Activated naive CD4-positive, alpha-beta T cell treated with anti-CD3 and anti-CD28 coated beads, Interleukin-2, amount 50 U/mL, for 24 hours (primary cell): ENCODE data around the gene E2F1.

Source experiments
- H3K27ac Mint-ChIP-seq: one replicate; pipeline ENCODE4 v1.8.0; 2021; ENCODE audit warnings: mild to moderate bottlenecking, mixed read lengths
- H3K27me3 Mint-ChIP-seq: one replicate; pipeline ENCODE4 v1.8.0; 2021; ENCODE audit warnings: mixed read lengths
- H3K36me3 Mint-ChIP-seq: one replicate; pipeline ENCODE4 v1.8.0; 2021; ENCODE audit warnings: mixed read lengths
- H3K4me1 Mint-ChIP-seq: one replicate; pipeline ENCODE4 v1.8.0; 2021; ENCODE audit warnings: mixed read lengths
- H3K4me3 Mint-ChIP-seq: one replicate; pipeline ENCODE4 v1.8.0; 2021; ENCODE audit warnings: mild to moderate bottlenecking, mixed read lengths
- H3K9me3 Mint-ChIP-seq: one replicate; pipeline ENCODE4 v1.8.0; 2021; ENCODE audit warnings: mixed read lengths

Gene E2F1

GRCh38 chr20:33672426-33673113 lies 13.6 kb downstream of the E2F1 start:
- Mint-ChIP-seq H3K4me1 (peaks cover 30% of the 10 kb centered on the region), H3K4me3 (peak overlapping the region; percentile 68), H3K9me3 (no peaks in the 10 kb centered on the region)

GRCh38 chr20:33671573-33672288 lies 14.5 kb downstream of the E2F1 start:
- no peaks in the 10 kb centered on the region for H3K9me3 Mint-ChIP-seq
- no peak overlapping the region for H3K4me3 Mint-ChIP-seq
- no peaks in the 10 kb centered on the region for H3K27me3 Mint-ChIP-seq
- peaks cover 29% of the 10 kb centered on the region for H3K4me1 Mint-ChIP-seq
- no peaks in the 10 kb centered on the region for H3K36me3 Mint-ChIP-seq
- peak overlapping the region; percentile 35 for H3K27ac Mint-ChIP-seq

More at GRCh38 chr20:33672426-33673113, 13.6 kb downstream of the E2F1 start:
- Mint-ChIP-seq H3K27me3 (no peaks in the 10 kb centered on the region), H3K36me3 (no peaks in the 10 kb centered on the region), H3K27ac (peak overlapping the region; percentile 74)

- Mint-ChIP-seq H3K27me3 (no peaks in the 10 kb centered on the region), H3K9me3 (no peaks in the 10 kb centered on the region), H3K36me3 (no peaks in the 10 kb centered on the region), H3K4me3 (no peak overlapping the region), H3K4me1 (peaks cover 31% of the 10 kb centered on the region), H3K27ac (no peak overlapping the region)
These were observed 15.3 kb downstream of the E2F1 start for GRCh38 chr20:33670715-33671499.

GRCh38 chr20:33669873-33670640 lies 16.1 kb downstream of the E2F1 start:
- no peak overlapping the region for H3K4me3 Mint-ChIP-seq
- H3K27ac Mint-ChIP-seq: no peak overlapping the region
- H3K9me3 Mint-ChIP-seq: no peaks in the 10 kb centered on the region
- H3K4me1 Mint-ChIP-seq: peaks cover 32% of the 10 kb centered on the region
- H3K27me3 Mint-ChIP-seq: no peaks in the 10 kb centered on the region
- no peaks in the 10 kb centered on the region for H3K36me3 Mint-ChIP-seq

DNA sequence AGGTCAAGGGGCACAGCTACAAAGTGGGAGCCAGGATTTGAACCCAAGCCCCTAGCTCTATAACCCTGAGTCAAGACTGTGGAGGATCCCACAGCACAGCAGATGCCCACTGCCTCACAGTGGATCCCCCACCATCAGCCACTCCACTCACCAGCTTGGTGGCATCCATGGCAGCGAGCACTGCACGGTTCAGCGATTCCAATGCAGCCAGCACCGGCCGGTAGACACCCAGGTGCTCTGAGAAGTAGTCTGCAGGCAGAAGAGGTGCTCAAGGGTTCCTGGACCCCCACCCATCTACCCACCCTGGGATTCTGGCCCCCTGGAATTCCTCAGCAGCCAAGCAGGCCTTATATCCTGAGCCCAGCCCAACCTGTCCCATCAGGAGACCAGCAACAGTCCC lies 17.0 kb downstream of the E2F1 start:
- Mint-ChIP-seq H3K36me3 (no peaks in the 10 kb centered on the region), H3K9me3 (no peaks in the 10 kb centered on the region), H3K4me1 (peaks cover 37% of the 10 kb centered on the region), H3K27me3 (no peaks in the 10 kb centered on the region), H3K4me3 (no peak overlapping the region), H3K27ac (no peak overlapping the region)

- Mint-ChIP-seq H3K9me3 (no peaks in the 10 kb centered on the region), H3K27ac (peak overlapping the region; percentile 17), H3K4me3 (peak overlapping the region; percentile 85), H3K27me3 (no peaks in the 10 kb centered on the region), H3K36me3 (no peaks in the 10 kb centered on the region), H3K4me1 (peaks cover 37% of the 10 kb centered on the region)
These were observed 17.6 kb downstream of the E2F1 start for GRCh38 chr20:33668466-33669155.

GRCh38 chr20:33667676-33668465 lies 18.3 kb downstream of the E2F1 start:
- peak overlapping the region; percentile 85 for H3K4me3 Mint-ChIP-seq
- no peaks in the 10 kb centered on the region for H3K9me3 Mint-ChIP-seq
- H3K4me1 Mint-ChIP-seq: peaks cover 32% of the 10 kb centered on the region
- no peaks in the 10 kb centered on the region for H3K36me3 Mint-ChIP-seq
- H3K27me3 Mint-ChIP-seq: no peaks in the 10 kb centered on the region
- H3K27ac Mint-ChIP-seq: peak overlapping the region; percentile 65

- H3K9me3 Mint-ChIP-seq: no peaks in the 10 kb centered on the region
- no peaks in the 10 kb centered on the region for H3K27me3 Mint-ChIP-seq
- peak overlapping the region; percentile 85 for H3K4me3 Mint-ChIP-seq
- peak overlapping the region; percentile 65 for H3K27ac Mint-ChIP-seq
- no peaks in the 10 kb centered on the region for H3K36me3 Mint-ChIP-seq
- H3K4me1 Mint-ChIP-seq: peaks cover 34% of the 10 kb centered on the region
These were observed 18.9 kb downstream of the E2F1 start for GRCh38 chr20:33667245-33667675.

DNA sequence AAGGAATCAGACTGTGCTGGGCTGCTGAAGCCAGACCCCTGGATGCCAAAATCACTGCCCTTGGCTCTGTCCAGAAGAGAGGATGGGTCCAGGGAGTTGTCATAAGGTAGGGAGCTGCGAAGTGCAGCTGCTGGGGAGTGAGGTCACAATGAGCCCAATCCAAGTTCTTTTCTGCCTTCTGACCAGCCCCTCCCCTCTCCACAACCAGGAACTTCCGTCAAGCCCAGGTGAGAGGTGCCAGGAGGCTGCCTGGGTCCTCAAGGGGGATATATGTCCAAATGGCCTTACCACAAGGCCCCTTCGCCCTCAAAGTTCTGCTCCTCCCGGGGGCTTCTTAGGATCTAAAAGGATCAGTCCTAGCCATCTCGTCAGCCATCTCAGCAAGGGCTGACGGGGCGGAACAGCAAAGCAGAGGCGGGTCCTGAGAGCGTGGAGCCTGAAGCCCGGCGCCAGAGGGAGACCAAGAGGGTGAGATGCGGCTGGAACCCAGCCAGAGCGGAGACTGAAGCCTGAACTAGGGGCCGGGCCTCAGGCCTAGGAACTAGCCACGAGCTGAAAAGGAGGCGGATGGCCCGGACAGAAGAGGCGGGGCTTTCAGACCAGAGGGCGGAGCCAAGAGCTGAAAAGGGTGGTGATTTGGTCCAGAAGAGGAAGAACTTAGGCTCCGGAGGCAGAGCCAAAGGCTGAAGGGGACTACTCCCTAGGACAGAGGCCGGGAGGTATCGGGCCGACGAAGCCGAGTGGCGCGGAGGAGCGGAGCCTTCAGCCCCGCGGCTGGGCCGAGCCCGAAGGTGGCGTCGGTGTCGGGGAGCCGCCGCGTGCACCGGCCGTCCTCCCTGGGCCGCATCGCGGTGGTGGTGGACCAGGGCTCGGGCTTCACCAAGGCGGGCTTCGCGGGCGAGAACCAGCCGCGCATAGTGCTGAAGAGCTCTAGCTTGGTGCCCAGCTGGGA lies 19.6 kb downstream of the E2F1 start, which contains the start of gene ACTL10:
TSS of gene ACTL10 (plus strand) at position 651 of the 952 bp plus-strand sequence. CDS start 555 bp downstream, outside the sequence.
- Mint-ChIP-seq H3K4me1 (peaks cover 29% of the 10 kb centered on the region), H3K4me3 (peak within 1 kb of the TSS; percentile 94), H3K27ac (peak within 1 kb of the TSS; percentile 95), H3K27me3 (no peaks in the 10 kb centered on the region), H3K36me3 (no peaks in the 10 kb centered on the region), H3K9me3 (no peaks in the 10 kb centered on the region)

DNA sequence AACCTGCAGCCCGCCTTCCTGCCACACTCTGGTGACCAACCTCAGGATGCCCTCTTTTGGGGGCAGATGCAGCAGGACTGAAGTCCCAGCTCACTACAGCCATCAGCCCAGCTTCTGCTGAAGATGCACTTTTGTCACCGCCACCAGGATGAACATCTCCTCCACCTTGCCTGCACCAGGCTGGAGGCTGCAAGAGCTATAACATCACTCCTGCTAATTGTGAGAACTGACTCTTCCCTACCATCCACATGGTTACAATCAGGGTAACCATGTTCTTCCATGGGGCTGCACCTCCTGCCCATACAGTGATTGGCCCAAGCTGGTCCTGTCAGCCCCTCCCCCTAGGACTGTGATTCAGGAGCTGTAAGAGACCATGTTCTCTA lies 21.4 kb downstream of the E2F1 start:
- Mint-ChIP-seq H3K27ac (peak overlapping the region; percentile 95), H3K9me3 (no peaks in the 10 kb centered on the region), H3K27me3 (no peaks in the 10 kb centered on the region), H3K4me3 (peak overlapping the region; percentile 88), H3K4me1 (peaks cover 29% of the 10 kb centered on the region), H3K36me3 (no peaks in the 10 kb centered on the region)

DNA sequence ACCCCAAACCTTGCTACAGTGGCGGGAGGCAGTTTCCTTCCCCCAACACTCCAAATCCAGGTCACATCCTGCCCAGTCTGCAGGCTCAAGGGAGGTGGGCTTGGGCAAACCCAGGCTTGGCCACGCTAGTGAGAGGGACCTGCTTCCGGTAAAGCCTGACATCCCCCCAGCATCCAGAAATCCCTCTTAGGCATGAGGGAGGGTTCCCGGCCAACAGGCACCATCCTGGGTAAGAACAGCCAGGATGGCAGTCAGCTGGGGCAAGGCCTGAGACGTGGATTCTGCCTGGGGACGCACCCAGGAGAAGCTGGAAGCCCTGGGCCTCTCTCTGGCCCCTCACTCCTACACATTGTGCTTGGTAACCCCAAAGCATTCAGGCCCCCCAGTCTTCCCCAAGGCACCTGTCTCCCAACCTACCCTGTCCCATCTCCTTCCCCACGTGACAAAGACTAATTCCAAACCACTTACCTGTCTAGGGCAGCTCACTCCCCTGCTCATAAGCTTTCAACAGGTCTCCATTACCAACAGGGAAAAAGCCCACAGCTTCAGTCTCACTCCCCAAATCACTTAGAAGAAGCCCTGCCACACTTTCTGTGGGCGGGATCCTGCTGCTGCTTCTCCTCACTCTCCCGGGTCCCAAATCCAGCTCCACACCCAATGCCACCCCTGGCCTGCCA lies 22.0 kb downstream of the E2F1 start:
- peaks cover 29% of the 10 kb centered on the region for H3K4me1 Mint-ChIP-seq
- H3K4me3 Mint-ChIP-seq: peak overlapping the region; percentile 88
- H3K36me3 Mint-ChIP-seq: no peaks in the 10 kb centered on the region
- H3K9me3 Mint-ChIP-seq: no peaks in the 10 kb centered on the region
- peak overlapping the region; percentile 95 for H3K27ac Mint-ChIP-seq
- H3K27me3 Mint-ChIP-seq: no peaks in the 10 kb centered on the region

DNA sequence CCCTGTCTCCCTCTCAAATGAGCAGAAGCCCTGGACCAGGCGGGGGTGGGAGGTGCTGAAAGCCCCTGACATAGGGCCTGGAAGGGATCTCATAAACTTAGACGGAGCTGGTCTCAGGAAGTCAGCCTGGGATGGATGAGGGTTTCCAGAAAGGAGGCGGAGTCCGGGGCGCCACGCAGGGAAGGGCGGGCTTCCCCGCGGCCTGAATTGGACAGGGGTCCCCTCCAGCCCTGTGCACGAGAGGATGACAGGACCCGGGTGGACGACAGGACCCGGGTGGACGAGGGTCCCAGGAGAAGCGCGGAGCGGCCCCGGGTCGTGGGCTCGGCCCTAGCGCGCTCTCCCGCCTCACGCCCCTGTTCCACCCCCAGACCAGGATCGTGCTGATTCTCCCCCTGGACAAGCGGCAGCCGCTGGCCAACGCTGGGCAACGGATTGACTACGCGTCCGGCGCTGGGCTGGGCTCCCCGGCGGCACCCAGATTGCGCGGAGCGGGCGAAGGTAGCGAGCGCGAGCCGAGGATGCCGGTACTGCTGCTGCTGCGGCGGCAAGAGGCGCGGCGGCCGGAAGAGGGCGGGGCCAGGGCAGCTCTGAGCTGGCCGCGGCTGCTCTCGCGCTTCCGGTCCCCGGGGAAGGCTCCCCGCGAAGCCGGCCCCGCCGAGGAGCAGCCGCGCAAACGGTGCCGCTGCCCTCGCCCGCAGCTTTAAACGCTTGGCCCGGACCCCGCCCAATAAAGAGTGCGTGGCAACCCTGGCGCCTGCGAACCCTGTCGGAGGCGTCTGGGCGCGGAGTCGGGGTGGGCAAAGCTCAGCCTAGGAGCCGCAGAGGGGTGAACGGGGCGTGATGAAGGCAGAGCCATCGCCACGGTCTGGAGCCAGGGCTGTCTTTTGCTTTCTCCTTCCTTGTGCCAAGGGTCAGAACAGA lies 22.8 kb downstream of the E2F1 start:
- Mint-ChIP-seq H3K27ac (peak overlapping the region; percentile 88), H3K36me3 (no peaks in the 10 kb centered on the region)

More for the DNA sequence above, 22.8 kb downstream of the E2F1 start:
- Mint-ChIP-seq H3K9me3 (no peaks in the 10 kb centered on the region), H3K27me3 (no peaks in the 10 kb centered on the region), H3K4me3 (peak overlapping the region; percentile 88), H3K4me1 (peaks cover 29% of the 10 kb centered on the region)
